ENCODE data around the gene LHFPL3. TPM values are rescaled to one million over a fixed set of nuclear protein-coding genes. Genes with fewer than 3 reads are reported as not detected.

Gene LHFPL3
- total and polyA plus RNA-seq, 7 donors: 0.17 to 0.55 (median 0.36) TPM; not detected in 4

DNA sequence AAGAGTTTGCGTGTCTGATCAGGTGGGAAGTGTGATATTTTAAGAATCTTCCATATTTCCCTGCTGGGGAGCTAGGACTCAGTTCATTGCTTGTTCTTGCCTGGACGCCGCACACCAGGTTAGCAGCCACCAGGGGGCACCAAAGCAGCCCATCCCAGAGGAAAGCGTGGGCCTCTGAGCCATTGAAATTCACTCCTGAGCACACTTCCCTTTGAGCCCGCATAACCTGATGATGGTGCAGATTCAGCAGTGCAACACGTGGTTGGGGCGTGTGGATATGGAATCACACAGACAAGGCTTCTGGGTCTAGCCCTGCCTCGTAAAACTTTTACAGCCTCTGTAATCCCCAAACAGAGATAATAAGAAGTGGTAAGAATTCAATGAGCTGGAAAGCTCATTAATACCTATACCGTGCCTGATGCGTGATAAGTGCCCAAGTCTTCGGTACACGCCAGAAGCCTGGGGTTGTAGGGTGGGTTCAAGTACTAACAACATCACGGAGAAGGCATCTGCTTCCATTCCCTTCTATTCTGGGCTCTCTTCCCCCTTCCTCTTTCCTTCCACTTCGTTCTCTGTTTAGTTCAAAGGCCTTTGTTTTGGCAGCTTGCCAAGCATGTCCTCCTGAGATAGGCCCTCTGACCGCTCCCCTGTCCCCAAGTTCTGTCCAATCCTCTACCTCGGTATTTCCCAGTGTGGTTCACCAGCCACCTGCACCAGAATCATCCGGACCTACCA lies 555.5 kb downstream of the LHFPL3 start:
- DNase-seq: peak; percentile 92
- no peak for TF ChIP-seq POLR2A (IDR thresholded peaks at IDR 0.05)
- TF ChIP-seq, protein P1, sequence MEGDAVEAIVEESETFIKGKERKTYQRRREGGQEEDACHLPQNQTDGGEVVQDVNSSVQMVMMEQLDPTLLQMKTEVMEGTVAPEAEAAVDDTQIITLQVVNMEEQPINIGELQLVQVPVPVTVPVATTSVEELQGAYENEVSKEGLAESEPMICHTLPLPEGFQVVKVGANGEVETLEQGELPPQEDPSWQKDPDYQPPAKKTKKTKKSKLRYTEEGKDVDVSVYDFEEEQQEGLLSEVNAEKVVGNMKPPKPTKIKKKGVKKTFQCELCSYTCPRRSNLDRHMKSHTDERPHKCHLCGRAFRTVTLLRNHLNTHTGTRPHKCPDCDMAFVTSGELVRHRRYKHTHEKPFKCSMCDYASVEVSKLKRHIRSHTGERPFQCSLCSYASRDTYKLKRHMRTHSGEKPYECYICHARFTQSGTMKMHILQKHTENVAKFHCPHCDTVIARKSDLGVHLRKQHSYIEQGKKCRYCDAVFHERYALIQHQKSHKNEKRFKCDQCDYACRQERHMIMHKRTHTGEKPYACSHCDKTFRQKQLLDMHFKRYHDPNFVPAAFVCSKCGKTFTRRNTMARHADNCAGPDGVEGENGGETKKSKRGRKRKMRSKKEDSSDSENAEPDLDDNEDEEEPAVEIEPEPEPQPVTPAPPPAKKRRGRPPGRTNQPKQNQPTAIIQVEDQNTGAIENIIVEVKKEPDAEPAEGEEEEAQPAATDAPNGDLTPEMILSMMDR (IDR thresholded peaks at IDR 0.05): peak; percentile 55 to 86 (median 80)
- peak overlapping the region in 2 of 4 donors; percentile 7 to 16 for H3K4me3 ChIP-seq
- no peaks in the 10 kb centered on the region for H3K27me3 ChIP-seq
- peak overlapping the region; percentile 26 to 55 (median 32) for H3K27ac ChIP-seq
- H3K4me1 ChIP-seq: peaks cover 0 to 20% (median 14%) of the 10 kb centered on the region in 4 donors
- no peaks in the 10 kb centered on the region for H3K36me3 ChIP-seq
- intact Hi-C loops (cut with DNase I): loop anchor here (1.0 kb wide), 1 partner anchor 34 kb away; no protein-coding TSS in a partner anchor
- 5 to 25% methylated on average over 17 of the region's 17 CpGs for WGBS, 2 donors
- no peaks in the 10 kb centered on the region for H3K9me3 ChIP-seq

GRCh38 chr7:104886651-104887050 lies 558.2 kb downstream of the LHFPL3 start:
- Histone ChIP-seq H3K9me3 (no peaks in the 10 kb centered on the region), H3K36me3 (no peaks in the 10 kb centered on the region), H3K4me3 (no peak overlapping the region), H3K27ac (no peak overlapping the region), H3K4me1 (peaks cover 0 to 20% (median 14%) of the 10 kb centered on the region in 4 donors), H3K27me3 (no peaks in the 10 kb centered on the region)
- intact Hi-C loops (cut with DNase I): no loop called here
- TF ChIP-seq POLR2A (IDR thresholded peaks at IDR 0.05) (no peak), EP300 (IDR thresholded peaks at IDR 0.05) (no peak), POLR2AphosphoS5 (IDR thresholded peaks at IDR 0.05) (no peak)
- TF ChIP-seq, protein P1 (IDR thresholded peaks at IDR 0.05): no peak
- no peak for DNase-seq
- WGBS, 2 donors: 81 to 87% methylated on average over 4 of the region's 4 CpGs

DNA sequence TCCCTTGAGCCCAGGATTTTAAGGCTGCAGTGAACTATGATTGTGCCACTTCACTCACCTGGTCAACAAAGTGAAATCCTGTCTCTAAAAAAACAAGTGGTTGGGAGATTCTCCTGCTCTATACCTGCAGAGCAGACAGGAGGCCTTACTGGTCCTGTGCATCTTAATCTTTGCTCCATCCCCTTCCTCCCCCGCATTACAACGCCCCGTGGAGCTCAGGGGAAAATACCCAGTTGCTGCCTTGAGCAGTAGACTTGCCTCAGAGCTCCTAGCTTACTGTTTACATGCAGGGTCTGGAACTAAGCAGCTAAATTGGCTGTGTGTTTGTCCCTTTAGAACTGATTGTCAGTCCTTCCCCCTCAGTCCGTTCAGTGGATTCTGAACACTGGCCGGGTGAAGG lies 561.8 kb downstream of the LHFPL3 start:
- H3K4me3 ChIP-seq: no peak overlapping the region

DNA sequence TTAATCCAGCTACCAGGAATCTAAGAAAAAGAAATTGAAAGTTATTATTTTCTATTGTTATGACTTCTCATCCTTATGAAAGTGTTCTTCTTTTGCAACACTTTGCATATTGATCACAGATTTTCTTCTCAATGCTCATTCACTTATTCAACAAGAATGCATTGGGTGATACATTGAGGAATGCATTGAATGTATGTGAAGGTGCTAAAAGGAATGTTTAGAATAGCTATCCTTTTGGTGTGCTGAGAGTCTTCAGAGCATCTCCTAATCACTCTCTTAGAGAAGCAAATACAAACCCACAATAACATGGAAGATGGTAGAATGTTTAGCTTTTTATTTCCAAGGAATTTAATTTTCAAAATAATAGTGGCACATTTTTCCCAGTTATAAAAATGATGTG lies 563.5 kb downstream of the LHFPL3 start:
- no peak overlapping the region for H3K4me3 ChIP-seq
- H3K4me1 ChIP-seq: no peaks in the 10 kb centered on the region
- no peak overlapping the region for H3K27ac ChIP-seq
- DNase-seq: no peak
- H3K9me3 ChIP-seq: no peaks in the 10 kb centered on the region
- intact Hi-C loops (cut with DNase I): no loop called here
- TF ChIP-seq POLR2AphosphoS5 (IDR thresholded peaks at IDR 0.05): no peak
- TF ChIP-seq EP300 (IDR thresholded peaks at IDR 0.05): no peak
- TF ChIP-seq, protein P1 (IDR thresholded peaks at IDR 0.05): no peak
- TF ChIP-seq POLR2A (IDR thresholded peaks at IDR 0.05): no peak
- no peaks in the 10 kb centered on the region for H3K27me3 ChIP-seq
- H3K36me3 ChIP-seq: no peaks in the 10 kb centered on the region

More for the DNA sequence above, 561.8 kb downstream of the LHFPL3 start:
- H3K36me3 ChIP-seq: no peaks in the 10 kb centered on the region
- no peaks in the 10 kb centered on the region for H3K9me3 ChIP-seq
- no peak overlapping the region for H3K27ac ChIP-seq
- intact Hi-C loops (cut with DNase I): no loop called here
- no peak for TF ChIP-seq POLR2A (IDR thresholded peaks at IDR 0.05)
- TF ChIP-seq, protein P1 (IDR thresholded peaks at IDR 0.05): no peak
- no peak for DNase-seq
- no peaks in the 10 kb centered on the region for H3K4me1 ChIP-seq
- H3K27me3 ChIP-seq: no peaks in the 10 kb centered on the region
- 76 to 88% methylated on average over 5 of the region's 5 CpGs for WGBS, 2 donors

- no peak overlapping the region for H3K4me3 ChIP-seq
- no peaks in the 10 kb centered on the region for H3K27me3 ChIP-seq
- intact Hi-C loops (cut with DNase I): no loop called here
These were observed 565.9 kb downstream of the LHFPL3 start for GRCh38 chr7:104894314-104894713.

More at GRCh38 chr7:104894314-104894713, 565.9 kb downstream of the LHFPL3 start:
- DNase-seq: no peak
- Histone ChIP-seq H3K4me1 (no peaks in the 10 kb centered on the region), H3K9me3 (no peaks in the 10 kb centered on the region), H3K27ac (no peak overlapping the region), H3K36me3 (no peaks in the 10 kb centered on the region)
- WGBS, 2 donors: 52 to 83% methylated on average over 1 of the region's 1 CpG
- TF ChIP-seq, protein P1 (IDR thresholded peaks at IDR 0.05): no peak
- TF ChIP-seq POLR2A (IDR thresholded peaks at IDR 0.05): no peak
